H9 (cell line): ENCODE measurements around the gene CCDC194. TPM values are rescaled to one million over a fixed set of nuclear protein-coding genes. Genes with fewer than 3 reads are reported as not detected.

ENCODE experiments used
- DNase-seq: peaks from one replicate; pipeline ENCODE4 v3.0.0-alpha.2; 2017
- H2AFZ ChIP-seq: one replicate; pipeline ENCODE4 v1.6.1; 2013; ENCODE audit warnings: mild to moderate bottlenecking, low read length, control low read depth, moderate library complexity
- H2AK5ac ChIP-seq: 2 replicates; pipeline ENCODE4 v1.6.1; 2013; ENCODE audit warnings: low read length, control low read depth, mixed read lengths; ENCODE audit not compliant: insufficient read length
- H2BK120ac ChIP-seq: one replicate; pipeline ENCODE4 v1.6.1; 2013; ENCODE audit warnings: low read depth, mild to moderate bottlenecking, low read length, control low read depth, inconsistent platforms; ENCODE audit not compliant: poor library complexity, severe bottlenecking
- H2BK12ac ChIP-seq: 2 replicates; pipeline ENCODE4 v1.6.1; 2013; ENCODE audit warnings: low read length, control low read depth, mixed read lengths, low read depth; ENCODE audit not compliant: insufficient read length
- H2BK15ac ChIP-seq: 2 replicates; pipeline ENCODE4 v1.6.1; 2013; ENCODE audit warnings: low read depth, low read length, control low read depth
- H2BK20ac ChIP-seq: one replicate; pipeline ENCODE4 v1.6.1; 2013; ENCODE audit warnings: low read depth, mild to moderate bottlenecking, low read length, control low read depth, inconsistent platforms; ENCODE audit not compliant: poor library complexity, severe bottlenecking
- H2BK5ac ChIP-seq: 2 replicates; pipeline ENCODE4 v1.6.1; 2013; ENCODE audit warnings: low read length, control low read depth, mixed read lengths; ENCODE audit not compliant: insufficient read length
- H3K14ac ChIP-seq: 2 replicates; pipeline ENCODE4 v1.6.1; 2013; ENCODE audit warnings: low read length, control low read depth; ENCODE audit not compliant: insufficient read depth
- H3K18ac ChIP-seq: 2 replicates; pipeline ENCODE4 v1.6.1; 2013; ENCODE audit warnings: low read depth, mild to moderate bottlenecking, mixed read lengths, low read length, control low read depth; ENCODE audit not compliant: insufficient read length
- H3K23ac ChIP-seq: 2 replicates; pipeline ENCODE4 v1.6.1; 2013; ENCODE audit warnings: low read length, control low read depth, mixed read lengths, low read depth; ENCODE audit not compliant: insufficient read length
- H3K23me2 ChIP-seq: 2 replicates; pipeline ENCODE4 v1.6.1; 2013; ENCODE audit warnings: low read depth, mild to moderate bottlenecking, mixed read lengths, low read length, control low read depth; ENCODE audit not compliant: insufficient read length, poor library complexity, severe bottlenecking
- H3K27ac ChIP-seq: 2 replicates; pipeline ENCODE4 v1.5.1; 2013; ENCODE audit warnings: low read length, control low read depth, mixed read lengths, low read depth; ENCODE audit not compliant: insufficient read length
- H3K27me3 ChIP-seq: 2 replicates; pipeline ENCODE4 v1.6.1; 2013; ENCODE audit warnings: low read length, control low read depth, inconsistent platforms; ENCODE audit not compliant: insufficient read depth
- H3K4ac ChIP-seq: 2 replicates; pipeline ENCODE4 v1.6.1; 2013; ENCODE audit warnings: low read depth, mild to moderate bottlenecking, control low read depth, inconsistent platforms, low read length, moderate library complexity
- H3K4me1 ChIP-seq: 2 replicates; pipeline ENCODE4 v1.6.1; 2013; ENCODE audit warnings: low read length, control low read depth, inconsistent platforms; ENCODE audit not compliant: insufficient read depth
- H3K4me2 ChIP-seq: 2 replicates; pipeline ENCODE4 v1.6.1; 2013; ENCODE audit warnings: low read length, control low read depth, mixed read lengths; ENCODE audit not compliant: insufficient read length, insufficient read depth
- H3K56ac ChIP-seq: 2 replicates; pipeline ENCODE4 v1.6.1; 2013; ENCODE audit warnings: low read depth, mild to moderate bottlenecking, mixed read lengths, low read length, control low read depth; ENCODE audit not compliant: insufficient read length
- H3K79me1 ChIP-seq: 2 replicates; pipeline ENCODE4 v1.6.1; 2013; ENCODE audit warnings: low read depth, mild to moderate bottlenecking, moderate library complexity, low read length, control low read depth, inconsistent platforms; ENCODE audit not compliant: insufficient read depth, poor library complexity, severe bottlenecking
- H3K79me2 ChIP-seq: 2 replicates; pipeline ENCODE4 v1.6.1; 2013; ENCODE audit warnings: low read length, control low read depth, inconsistent platforms; ENCODE audit not compliant: insufficient read depth
- H3K9ac ChIP-seq: 2 replicates; pipeline ENCODE4 v1.6.1; 2013; ENCODE audit warnings: low read length, control low read depth, mixed read lengths; ENCODE audit not compliant: insufficient read length; ENCODE audit errors: extremely low read depth
- H3K9me3 ChIP-seq: one replicate; pipeline ENCODE4 v1.6.1; 2013; ENCODE audit warnings: low read depth, low read length, inconsistent platforms; ENCODE audit not compliant: control insufficient read depth
- H3T11ph ChIP-seq: one replicate; pipeline ENCODE4 v1.6.1; 2013; ENCODE audit warnings: mild to moderate bottlenecking, low read length, control low read depth, inconsistent platforms
- H4K20me1 ChIP-seq: one replicate; pipeline ENCODE4 v1.6.1; 2013; ENCODE audit not compliant: control insufficient read depth, insufficient read length, insufficient read depth
- H4K5ac ChIP-seq: 2 replicates; pipeline ENCODE4 v1.6.1; 2013; ENCODE audit warnings: low read depth, mild to moderate bottlenecking, mixed read lengths, low read length, control low read depth; ENCODE audit not compliant: insufficient read length
- H4K8ac ChIP-seq: replicated peaks from 2 replicates; pipeline ENCODE4 v1.6.1; 2013; ENCODE audit warnings: low read length, control low read depth, mixed read lengths, low read depth; ENCODE audit not compliant: insufficient read length
- H4K91ac ChIP-seq: 2 replicates; pipeline ENCODE4 v1.6.1; 2013; ENCODE audit warnings: low read depth, mild to moderate bottlenecking, moderate library complexity, mixed read lengths, low read length, control low read depth; ENCODE audit not compliant: insufficient read length
- H3K27ac Mint-ChIP-seq, 3 experiments: 2 replicates in 2 of 3; 3 replicates in 1 of 3; pipeline ENCODE4 v1.8.0; 2020 to 2021; ENCODE audit warnings: mixed read lengths in 3 of 3, mild to moderate bottlenecking in 1 of 3, moderate library complexity in 1 of 3
- H3K27me3 Mint-ChIP-seq: 2 replicates; pipeline ENCODE4 v1.8.0; 2021; ENCODE audit warnings: low read depth, mild to moderate bottlenecking, moderate library complexity, mixed read lengths
- H3K36me3 Mint-ChIP-seq, 3 experiments: 2 replicates in 2 of 3; 3 replicates in 1 of 3; pipeline ENCODE4 v1.8.0; 2020 to 2021; ENCODE audit warnings: low read depth in 3 of 3, mixed read lengths in 3 of 3; ENCODE audit not compliant: insufficient read depth in 1 of 3
- H3K4me1 Mint-ChIP-seq, 2 experiments: 2 replicates each; pipeline ENCODE4 v1.8.0; 2020; ENCODE audit warnings: mixed read lengths in 2 of 2
- H3K4me3 Mint-ChIP-seq, 2 experiments: 2 replicates in 1 of 2; 3 replicates in 1 of 2; pipeline ENCODE4 v1.8.0; 2020 to 2021; ENCODE audit warnings: mild to moderate bottlenecking in 2 of 2, mixed read lengths in 2 of 2, moderate library complexity in 1 of 2
- H3K9me3 Mint-ChIP-seq, 2 experiments: 2 replicates in 1 of 2; 3 replicates in 1 of 2; pipeline ENCODE4 v1.8.0; 2020; ENCODE audit warnings: mild to moderate bottlenecking in 2 of 2, mixed read lengths in 2 of 2, moderate library complexity in 1 of 2
- CTCF ChIP-seq: fragments of 200-600 bp; sonication (generic); conservative IDR thresholded peaks from 3 replicates; pipeline ENCODE4 v1.8.0; 2021; ENCODE audit warnings: antibody characterized with exemption, mild to moderate bottlenecking
- WGBS: extraction: QIAGEN DNeasy Blood & Tissue Kit; methylation state at CpG from one replicate; pipeline ENCODE4 v1.1.7; 2013; ENCODE audit warnings: missing lambda C conversion rate, low lambda C conversion rate, mixed read lengths; ENCODE audit not compliant: insufficient read length; ENCODE audit errors: extremely low coverage; 5-methylcytosine and 5-hydroxymethylcytosine counted together
- total RNA-seq: library from RNA; stranded (reverse); gene quantifications from 2 replicates; pipeline ENCODE4 v1.2.1, GENCODE V29; 2021

Gene CCDC194
- total RNA-seq, 1 experiment from 2014 or later: 0.68 TPM

GRCh38 chr19:17385878-17386611, 8.0 kb downstream of the CCDC194 start:
- DNase-seq: peak; percentile 89
- H3K9me3 Mint-ChIP-seq: peaks cover 9 to 11% of the 10 kb centered on the region in 2 experiments
- H3K4me1 ChIP-seq: no peaks in the 10 kb centered on the region; the same call in 1 of the 2 replicates
- H3K27ac Mint-ChIP-seq: no peak overlapping the region
- H3K79me1 ChIP-seq: no peaks in the 10 kb centered on the region
- no peak overlapping the region for H3K9ac ChIP-seq
- H3K18ac ChIP-seq: no peak overlapping the region
- H3K4me1 Mint-ChIP-seq: peaks cover 6 to 8% of the 10 kb centered on the region in 2 experiments
- no peak overlapping the region for H4K8ac ChIP-seq
- no peak overlapping the region for H4K91ac ChIP-seq
- peak; percentile 95 for TF ChIP-seq CTCF
- no peak overlapping the region for H2BK120ac ChIP-seq
- H3K23me2 ChIP-seq: peaks cover 7% of the 10 kb centered on the region
- H2BK20ac ChIP-seq: no peak overlapping the region
- no peak overlapping the region for H3K27ac ChIP-seq
- H3K27me3 Mint-ChIP-seq: peaks cover 22% of the 10 kb centered on the region
- H3K23ac ChIP-seq: no peak overlapping the region
- no peak overlapping the region for H2BK15ac ChIP-seq
- no peaks in the 10 kb centered on the region for H3K79me2 ChIP-seq
- H3K4me2 ChIP-seq: no peak overlapping the region
- peaks cover 0 to under 1% (median 0%) of the 10 kb centered on the region in 3 experiments; a peak in 1 of 7 replicates for H3K36me3 Mint-ChIP-seq
- H3T11ph ChIP-seq: no peak overlapping the region
- H2BK12ac ChIP-seq: no peak overlapping the region
- no peak overlapping the region for H4K5ac ChIP-seq
- no peaks in the 10 kb centered on the region for H3K9me3 ChIP-seq
- no peaks in the 10 kb centered on the region for H3K27me3 ChIP-seq
- H2BK5ac ChIP-seq: no peak overlapping the region
- H4K20me1 ChIP-seq: no peaks in the 10 kb centered on the region
- no CpG with 5 or more reads among the region's 20 CpGs for WGBS
- no peak overlapping the region for H2AK5ac ChIP-seq
- H2AFZ ChIP-seq: no peak overlapping the region
- H3K14ac ChIP-seq: no peak overlapping the region
- no peak overlapping the region for H3K4me3 Mint-ChIP-seq
- H3K56ac ChIP-seq: no peak overlapping the region
- no peak overlapping the region for H3K4ac ChIP-seq
